Anterior cingulate cortex (tissue), 58 donors: Measurements from ENCODE around the gene HSPB2.

Experiments used
- DNase-seq, 58 donors: peaks; one replicate each; lab custom pipeline; 2025; lab: John Stamatoyannopoulos, UW

HSPB2 gene

DNA sequence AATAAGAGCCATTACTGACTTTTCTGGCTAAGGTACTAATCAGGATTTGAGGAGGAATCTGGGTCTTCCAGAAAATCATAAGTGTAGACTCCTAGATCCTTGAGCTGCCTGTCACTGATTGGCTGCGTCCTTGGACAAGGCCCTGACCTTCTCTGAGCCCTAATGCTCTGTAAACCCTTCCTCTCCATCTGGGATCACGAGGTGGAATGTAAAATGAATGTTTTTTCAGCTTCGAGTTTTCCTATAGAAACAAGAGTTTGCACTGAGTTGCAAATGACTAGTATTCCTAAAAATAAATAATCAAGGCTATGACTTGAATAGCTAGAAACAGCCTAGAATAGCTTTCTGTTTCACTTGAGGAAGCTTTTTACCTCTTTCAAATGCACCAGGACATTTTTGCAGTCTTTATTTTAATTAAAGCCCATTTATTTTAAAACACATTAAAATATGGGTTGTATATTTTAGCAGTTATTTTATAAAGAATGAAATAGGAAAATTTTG, 23.6 kb downstream of the HSPB2 start:
- DNase-seq: peak in 1 of 58 donors; percentile 41

DNA sequence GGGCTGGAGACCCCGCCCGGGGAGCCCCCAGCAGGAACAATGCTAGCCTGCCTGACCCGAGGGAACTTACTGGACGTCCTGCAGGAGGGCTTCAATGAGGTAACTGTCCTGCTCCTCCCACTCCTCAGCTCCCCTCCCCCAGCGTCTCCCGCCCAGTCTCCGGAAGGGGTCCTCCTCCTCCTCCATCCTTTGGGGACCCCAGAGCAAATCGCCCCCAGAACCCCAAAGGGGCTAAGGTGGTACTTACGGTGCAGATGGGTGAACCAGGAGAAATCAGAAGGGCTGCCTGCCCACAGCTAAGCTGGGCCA, 24.9 kb downstream of the HSPB2 start:
- peak in 1 of 58 donors; percentile 51 for DNase-seq

DNA sequence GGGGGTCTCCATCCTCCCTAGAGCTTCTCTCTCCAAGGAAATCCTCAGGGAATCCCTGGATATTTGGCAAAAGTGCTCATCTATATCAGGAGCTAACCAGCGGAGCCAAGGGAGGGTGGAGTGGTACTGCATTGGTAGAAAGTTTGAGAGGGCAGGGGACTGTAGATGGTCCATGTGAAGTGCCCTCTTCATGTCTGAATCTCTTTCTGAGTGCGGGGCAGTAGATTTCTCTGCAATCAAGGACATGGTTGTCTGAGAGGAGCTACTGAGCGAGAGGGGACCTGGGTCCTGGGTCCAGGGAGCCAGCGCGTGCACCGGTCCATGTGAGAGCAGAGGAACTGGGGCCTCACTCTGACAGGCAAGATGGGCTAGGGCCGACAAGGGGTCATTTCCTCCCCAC, 25.3 kb downstream of the HSPB2 start:
- peak in 4 of 58 donors; percentile 15 to 62 (median 35) for DNase-seq

DNA sequence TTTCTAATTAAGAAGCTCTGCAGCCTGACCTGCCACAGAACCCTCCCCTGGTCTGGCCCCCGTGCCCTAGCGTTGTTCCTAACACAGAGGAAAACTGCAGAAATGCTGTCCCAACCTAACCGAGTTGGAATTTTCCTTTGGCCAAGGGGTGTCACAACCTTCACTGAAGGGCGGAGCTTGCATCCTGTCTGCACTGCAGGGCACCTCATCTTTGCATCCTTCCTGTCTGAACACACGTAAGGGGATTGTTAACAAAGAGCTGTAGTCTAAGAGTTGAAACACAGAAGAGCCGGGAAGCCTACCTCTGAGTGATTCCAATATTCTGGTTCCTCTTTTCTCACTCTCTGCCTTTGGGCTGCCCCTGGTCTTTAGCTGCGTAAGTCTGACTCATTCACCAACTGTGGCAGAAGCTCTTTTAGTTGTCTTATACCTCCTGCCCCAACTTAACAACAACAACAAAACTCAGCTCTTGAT, 26.2 kb downstream of the HSPB2 start:
- DNase-seq: peak in 3 of 58 donors; percentile 17 to 54 (median 21)

DNA sequence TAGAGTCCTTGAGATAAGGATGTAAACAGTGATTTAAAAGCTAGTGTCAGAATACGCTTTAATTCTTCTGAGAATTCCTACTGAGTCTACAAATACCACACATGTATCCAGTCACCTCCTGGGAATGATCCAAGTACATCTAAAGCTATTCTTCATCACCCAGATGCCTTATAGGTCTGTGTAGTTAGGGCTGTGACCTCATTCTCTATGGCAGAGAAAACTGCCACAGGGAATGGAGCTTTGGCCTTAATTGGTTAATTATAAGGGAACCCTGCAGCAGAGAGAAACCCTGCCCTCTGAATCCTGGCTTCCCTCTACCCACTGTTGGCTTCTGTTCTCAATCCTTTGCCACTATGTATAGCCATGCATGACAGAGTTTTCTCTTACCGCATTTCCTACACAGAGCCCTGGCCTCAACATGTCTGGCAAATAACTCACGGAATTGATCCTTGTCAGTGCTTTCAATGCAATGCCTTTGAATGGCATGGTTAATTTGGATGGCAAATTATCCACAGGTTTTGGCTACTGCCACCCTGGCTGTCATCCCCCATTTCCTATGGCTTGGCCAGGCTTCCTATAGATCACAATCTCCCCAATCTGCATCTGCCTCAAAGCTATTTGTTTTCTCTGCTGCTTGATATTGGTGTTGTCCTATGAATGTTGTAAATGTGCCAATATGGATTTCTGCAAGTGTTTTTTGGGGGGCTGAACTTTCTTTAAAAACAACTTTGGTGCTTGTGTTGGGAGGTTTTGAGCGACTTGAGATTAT, 27.5 kb downstream of the HSPB2 start:
- DNase-seq: peak in 1 of 58 donors; percentile 12

DNA sequence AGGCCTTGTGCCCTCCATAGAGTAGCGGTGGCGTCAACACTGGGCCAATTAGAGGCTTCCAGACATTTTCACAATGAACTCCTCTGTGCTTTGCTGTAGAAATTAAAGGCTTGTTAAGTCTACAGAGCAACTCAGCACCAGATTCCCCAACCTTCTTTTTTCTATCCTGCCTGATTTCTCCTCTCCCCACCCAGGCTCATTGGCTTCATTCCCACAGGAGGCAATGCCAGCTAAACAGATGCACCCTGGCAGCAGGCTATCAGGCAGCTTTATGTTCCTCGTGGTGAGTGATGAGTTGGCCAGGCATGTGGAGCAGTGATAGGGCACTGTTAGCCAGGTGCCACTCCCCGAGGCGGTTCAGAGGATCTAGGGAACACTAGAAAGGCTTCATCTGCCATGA, 29.4 kb downstream of the HSPB2 start:
- DNase-seq: peak in 47 of 58 donors; percentile 12 to 79 (median 54)

DNA sequence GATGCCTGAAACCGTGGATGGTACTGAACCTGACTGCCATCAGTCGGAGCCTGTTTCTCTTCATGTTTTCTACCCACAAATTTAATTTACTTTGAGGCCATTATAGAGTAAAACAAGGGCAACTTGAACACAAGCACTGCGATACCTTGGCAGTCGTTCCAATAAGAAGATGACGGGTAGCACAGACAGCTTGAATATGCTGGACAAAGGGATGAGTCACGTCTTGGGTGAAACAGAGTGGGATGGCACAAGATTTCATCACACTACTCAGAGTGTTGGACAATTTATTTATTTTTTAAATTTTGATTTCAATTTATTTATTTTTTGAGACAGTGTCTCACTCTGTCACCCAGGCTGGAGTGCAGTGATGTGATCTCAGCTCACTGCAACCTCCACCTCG, 30.3 kb downstream of the HSPB2 start:
- DNase-seq: no peak

DNA sequence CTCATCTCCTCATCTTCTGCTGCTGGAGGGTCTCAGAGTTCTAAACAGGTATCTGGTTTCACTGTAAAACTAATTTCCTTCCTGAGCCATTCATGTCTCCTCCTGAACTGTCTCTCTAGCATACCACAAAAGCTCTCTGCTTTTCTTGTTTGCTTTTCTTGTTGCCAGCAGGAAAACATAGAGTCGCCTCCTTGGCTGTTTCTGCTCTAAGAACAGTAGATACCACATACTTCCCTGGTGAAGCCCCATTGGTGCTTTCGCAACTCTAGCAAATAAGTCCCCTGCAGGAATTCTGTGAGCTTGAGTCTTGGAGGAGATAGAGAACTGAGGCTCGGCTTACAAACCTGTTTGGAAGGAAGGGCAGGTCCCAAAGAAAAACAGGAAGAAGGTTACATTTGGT, 31.6 kb downstream of the HSPB2 start:
- no peak for DNase-seq

DNA sequence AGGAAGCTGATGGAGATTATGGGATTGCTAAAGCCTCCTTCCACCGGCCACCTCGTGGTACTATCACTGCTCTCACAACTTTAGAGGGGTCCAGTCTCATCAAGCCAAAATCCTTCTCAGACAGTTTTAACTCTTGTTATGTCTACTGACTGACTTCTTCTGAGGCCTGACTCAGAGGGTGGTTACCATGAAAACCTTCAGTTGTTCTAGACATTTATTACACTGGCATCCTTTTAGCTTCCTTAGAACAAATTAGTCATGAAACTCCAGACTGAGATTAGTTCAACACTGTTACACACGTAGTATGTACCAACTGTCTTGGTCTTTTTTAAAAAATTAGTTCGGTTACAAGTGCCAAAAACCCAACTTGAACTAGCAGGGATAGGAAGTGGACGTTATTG, 32.1 kb downstream of the HSPB2 start:
- DNase-seq: peak in 1 of 58 donors; percentile 22

DNA sequence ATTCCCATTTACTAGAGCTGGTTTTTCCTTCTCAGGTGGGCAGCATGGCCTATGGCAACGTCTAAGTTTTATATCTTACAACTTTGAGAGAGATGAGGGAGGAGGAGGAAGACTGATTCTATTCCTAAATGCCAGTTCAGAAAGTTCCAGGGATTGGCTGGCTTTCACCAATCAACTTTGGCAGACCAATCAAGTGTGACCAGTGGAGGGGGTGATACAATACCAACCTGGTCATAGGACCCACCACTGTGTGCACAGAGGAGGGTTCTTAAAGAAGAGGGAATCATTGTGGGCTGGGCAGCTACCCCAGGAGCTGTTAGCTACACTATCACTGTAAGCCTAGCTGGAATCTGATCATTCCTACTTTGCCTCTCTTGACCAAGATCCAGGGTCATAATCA, 32.7 kb downstream of the HSPB2 start:
- DNase-seq: no peak

DNA sequence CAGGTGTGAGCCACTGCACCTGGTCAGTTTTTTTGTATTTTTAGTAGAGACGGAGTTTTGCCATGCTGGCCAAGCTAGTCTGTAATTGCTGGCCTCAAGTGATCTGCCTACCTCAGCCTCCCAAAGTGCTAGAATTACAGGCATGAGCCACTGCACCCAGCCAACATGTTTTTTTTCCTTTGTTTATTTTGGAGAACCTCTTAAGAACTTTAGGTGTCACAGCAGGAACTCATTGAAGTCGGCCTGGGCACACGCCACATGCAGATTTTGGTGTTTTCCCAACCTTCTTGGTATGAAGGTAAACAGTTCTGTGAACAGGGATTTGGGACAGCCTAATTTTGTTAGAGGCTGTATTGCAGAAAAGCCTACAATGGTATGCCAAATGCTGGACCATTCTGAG, 34.0 kb downstream of the HSPB2 start:
- no peak for DNase-seq

DNA sequence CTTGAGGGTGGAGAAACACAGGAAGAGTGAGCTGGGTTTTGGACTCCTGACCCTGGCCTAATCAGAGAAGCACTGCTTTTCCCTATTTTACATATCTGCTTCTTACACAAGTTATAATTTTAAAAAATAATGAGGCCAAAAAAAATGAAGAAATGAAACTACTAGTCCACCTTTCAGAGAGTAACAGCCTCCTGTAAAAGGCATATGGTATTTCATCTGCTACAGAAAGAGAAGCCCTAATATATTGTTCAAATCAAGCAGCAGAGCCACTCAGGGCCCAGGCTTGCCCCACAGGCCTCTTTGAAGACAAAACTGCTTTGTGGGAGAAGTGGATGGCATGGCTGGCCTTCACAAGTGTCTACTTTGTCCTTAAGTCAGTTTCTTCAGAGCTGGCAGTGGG, 34.6 kb downstream of the HSPB2 start:
- no peak for DNase-seq

DNA sequence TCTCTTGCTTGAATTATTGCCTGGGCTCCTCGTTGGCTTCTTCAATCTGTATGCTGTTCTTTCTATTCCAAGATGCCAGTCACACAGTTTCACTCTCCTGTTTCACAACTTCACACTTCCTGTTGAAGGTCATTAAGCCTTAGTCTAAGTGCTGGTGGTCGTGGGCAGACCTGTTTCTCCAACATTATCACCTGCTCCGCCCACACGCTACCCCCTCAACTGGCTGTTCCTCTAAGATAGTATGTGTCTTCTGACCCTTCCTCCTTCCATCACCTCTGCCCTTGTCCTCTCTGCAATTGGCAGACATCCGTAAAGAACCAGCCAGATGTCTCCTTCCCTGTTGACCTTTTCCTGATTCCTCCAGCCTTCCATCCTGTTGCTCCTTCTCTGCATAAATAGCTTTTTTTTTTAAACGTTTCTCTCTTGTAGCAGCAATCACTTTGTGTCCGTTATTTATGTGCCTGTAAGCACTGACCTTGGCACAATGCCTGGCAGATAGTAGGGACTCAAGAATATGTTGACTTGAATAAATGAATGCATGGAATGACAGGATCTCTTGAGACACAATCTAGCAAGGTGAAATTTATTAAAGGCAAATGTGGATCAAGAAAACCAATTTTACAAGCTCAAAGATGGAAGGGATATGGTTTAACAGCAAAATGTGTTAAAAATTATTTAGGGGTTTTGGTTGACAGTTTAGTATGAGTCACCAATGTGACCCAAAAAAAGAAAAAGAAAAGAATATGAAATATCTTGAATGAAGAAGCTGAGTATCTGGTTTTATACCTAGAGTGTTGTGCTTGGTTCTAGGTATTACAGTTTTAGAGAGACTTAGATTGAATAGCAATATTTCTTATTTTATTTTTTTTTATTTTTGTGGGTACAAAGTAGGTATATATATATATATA, 37.2 kb downstream of the HSPB2 start:
- DNase-seq: no peak

DNA sequence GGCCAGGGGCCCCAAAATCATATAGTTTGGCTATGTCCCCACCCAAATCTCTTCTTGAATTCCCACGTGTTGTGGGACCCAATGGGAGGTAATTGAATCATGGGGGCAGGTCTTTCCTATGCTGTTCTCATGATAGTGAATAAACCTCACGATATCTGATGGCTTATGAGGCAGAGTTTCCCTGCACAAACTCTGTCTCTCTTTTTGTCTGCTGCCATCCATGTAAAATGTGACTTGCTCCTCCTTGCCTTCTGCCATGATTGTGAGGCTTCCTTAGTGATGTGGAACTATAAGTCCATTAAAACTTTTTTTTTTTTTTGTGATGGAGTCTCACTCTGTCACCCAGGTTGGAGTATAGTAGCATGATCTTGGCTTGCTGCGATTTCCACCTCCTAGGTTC, 39.0 kb downstream of the HSPB2 start:
- DNase-seq: no peak

DNA sequence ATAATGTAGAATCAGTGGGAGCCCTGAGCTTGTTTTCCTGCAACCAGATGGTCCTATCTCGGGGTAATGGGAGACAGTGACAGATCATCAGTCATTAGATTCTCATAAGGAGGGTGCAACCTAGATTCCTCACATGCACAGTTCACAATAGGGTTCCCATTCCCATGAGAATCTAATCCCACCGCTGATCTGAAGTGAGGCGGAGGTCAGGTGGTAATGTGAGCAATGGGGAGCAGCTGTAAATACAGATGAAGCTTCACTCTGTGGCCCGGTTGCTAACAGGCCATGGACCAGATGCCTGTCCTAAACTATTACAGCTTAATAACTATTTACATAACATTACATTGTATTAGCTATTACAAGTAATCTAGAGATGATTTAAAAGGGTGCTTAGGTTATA, 41.6 kb downstream of the HSPB2 start:
- DNase-seq: no peak

DNA sequence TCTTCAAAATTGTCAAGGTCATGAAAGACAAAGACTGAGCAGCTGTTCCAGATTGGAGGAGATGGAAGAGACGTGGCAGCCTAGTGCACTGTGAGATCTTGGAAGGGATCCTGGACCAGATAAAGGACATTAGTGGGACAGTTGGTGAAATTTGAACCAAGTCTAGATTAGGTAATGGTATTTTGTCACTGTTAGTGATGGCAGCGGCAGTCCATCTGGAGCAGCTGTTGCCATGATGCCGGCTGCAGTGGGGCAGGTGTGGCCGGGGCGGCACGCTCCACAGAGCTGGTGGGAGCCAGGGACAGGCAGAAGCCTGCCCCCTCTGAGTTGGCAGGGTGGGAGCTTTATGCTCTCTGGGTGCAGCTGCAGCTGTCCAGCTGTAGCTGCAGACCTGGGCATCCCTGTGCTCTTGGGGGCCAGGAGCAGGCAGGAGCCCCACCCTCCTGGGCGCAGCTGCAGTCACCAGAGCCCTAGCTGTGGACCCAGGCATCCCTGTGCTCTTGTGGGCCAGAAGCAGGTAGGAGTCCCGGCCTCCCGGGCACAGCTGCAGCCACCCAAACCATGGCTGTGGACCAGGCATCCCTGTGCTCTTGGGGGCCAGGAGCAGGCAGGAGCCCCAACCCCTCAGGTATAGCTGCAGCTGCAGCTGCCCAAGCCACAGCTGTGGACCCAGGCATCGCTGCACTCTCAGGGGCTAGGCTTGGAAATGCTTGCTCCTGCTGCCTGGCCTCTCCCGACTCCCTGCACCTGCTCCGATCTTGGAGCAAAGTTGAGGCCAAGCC, 45.3 kb downstream of the HSPB2 start:
- no peak for DNase-seq

DNA sequence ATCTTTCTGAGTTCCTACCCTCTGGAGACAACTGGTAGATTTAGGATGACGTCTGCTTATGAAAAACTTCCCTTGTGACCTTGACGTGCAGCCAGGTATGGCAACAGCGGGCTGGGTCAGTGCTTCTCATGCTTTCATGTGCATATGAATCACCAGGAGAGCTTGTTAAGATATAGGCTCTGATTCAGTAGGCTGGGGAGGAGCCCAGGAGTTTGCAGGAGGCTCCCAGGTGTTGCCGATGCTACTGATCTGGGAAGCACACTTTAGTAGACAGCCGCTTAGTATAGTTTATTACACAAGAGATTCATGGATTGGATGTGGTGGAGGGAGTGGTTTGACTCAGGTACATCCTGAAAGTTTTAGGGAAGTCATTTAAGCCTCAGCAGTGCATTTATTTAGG, 48.4 kb downstream of the HSPB2 start:
- DNase-seq: no peak

DNA sequence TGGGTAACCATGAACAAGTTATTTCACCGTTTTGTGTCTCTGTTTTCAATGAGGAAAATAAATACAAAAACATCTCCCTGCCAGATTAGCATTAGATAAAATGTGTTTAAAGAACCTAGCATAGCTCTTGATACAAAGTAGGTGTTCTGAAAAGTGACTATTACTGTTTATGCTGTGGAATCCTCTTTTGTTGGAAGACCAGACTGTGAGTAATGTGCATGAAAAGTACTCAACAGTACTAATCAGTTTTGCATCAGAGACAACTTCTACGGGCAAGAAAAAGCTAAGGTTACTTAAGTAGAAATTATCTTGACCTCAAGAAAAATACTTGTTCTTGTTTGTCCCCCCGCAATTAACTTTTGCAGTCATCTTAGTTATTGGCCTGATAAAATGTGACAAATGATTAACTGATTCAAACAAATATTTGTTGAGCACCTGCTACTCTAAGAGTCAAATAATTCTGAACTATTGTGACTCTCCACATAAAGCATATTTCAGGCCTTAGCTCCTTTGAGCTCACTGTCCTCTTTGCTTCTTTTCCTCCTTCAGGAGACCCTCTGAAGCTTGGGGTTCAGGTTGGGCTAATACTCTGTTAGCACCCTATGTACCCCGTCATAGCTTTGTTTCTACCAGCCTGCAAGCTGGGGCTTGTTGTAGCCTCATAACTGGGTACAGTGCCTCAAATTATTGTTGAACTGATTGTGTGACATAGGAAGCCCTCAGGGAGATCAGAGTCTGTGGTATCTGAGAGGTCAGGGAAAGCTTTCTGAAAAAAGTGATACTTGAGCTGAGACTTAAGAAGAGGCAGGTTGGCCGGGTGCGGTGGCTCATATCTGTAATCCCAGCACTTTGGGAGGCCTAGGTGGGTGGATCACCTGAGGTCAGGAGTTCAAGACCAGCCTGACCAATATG, 49.1 kb downstream of the HSPB2 start:
- no peak for DNase-seq
